ENCODE results near the gene LRIG2. TPM values are rescaled to one million over a fixed set of nuclear protein-coding genes. Genes with fewer than 3 reads are reported as not detected.
"Not testable (repeated sequence)": the region's sequence is repeated elsewhere in the genome, so short reads cannot be mapped to it uniquely, and the experiment has no call there.

LRIG2 gene, protein sequence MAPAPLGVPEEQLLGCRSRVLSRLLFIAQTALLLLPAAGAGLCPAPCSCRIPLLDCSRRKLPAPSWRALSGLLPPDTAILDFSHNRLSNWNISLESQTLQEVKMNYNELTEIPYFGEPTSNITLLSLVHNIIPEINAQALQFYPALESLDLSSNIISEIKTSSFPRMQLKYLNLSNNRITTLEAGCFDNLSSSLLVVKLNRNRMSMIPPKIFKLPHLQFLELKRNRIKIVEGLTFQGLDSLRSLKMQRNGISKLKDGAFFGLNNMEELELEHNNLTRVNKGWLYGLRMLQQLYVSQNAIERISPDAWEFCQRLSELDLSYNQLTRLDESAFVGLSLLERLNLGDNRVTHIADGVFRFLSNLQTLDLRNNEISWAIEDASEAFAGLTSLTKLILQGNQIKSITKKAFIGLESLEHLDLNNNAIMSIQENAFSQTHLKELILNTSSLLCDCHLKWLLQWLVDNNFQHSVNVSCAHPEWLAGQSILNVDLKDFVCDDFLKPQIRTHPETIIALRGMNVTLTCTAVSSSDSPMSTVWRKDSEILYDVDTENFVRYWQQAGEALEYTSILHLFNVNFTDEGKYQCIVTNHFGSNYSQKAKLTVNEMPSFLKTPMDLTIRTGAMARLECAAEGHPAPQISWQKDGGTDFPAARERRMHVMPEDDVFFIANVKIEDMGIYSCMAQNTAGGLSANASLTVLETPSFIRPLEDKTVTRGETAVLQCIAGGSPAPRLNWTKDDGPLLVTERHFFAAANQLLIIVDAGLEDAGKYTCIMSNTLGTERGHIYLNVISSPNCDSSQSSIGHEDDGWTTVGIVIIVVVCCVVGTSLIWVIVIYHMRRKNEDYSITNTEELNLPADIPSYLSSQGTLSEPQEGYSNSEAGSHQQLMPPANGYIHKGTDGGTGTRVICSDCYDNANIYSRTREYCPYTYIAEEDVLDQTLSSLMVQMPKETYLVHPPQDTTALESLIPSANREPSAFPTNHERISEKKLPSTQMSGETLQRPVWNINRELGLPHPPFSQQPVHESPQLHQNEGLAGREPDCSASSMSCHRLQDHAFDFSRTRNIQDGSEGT
- total RNA-seq (10 to 100 TPM; 12.5 to 33.6 TPM), polyA plus RNA-seq (1 to 10 TPM; 2.9 to 4.1 TPM)
- long read RNA-seq, donor 1, partial matches to known transcripts, result 12 of 12 reads
- long read RNA-seq, donor 1, other reads (novel, unspliced or antisense), result 0 of 12 reads
- long read RNA-seq, donor 2, result 0 reads
- long read RNA-seq, donor 3, partial matches to known transcripts, result 6 of 6 reads
- long read RNA-seq, donor 3, other reads (novel, unspliced or antisense), result 0 of 6 reads
- long read RNA-seq, donor 4, result 0 reads
- long read RNA-seq, donor 5, partial matches to known transcripts, result 21 of 21 reads
- long read RNA-seq, donor 5, other reads (novel, unspliced or antisense), result 0 of 21 reads

DNA sequence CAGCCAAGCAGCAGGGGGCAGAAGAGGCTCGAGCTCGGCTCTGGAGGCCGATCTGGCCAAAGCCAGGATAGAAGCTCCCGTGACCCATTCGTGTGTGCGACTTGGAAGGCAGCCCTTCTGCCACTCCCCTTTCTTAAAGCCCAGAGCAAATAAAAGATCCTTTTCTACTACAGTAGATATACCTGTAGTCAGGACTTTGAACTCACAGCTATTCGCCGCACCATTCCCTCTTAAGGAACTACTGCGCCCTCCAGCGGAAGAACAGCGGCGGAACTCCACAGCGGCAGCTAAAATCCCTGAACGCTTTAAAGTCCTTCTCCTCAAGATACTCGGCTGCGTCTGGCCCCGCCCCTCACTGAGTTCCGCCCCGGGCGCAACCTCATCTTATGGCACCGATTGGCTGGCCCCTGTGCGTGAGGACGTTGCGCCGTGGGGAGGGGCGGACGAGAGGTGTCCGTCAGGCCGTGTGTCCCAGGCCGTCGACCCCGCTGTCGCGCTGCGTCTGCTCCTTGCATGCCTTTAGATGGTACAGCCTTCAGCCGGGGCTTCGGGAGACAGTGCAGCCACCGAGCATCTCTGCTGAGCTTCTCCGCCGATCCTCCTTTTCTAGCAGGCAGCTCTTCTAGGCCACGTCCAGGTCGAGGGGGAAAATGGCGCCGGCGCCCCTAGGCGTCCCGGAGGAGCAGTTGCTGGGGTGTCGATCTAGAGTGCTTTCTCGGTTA lies at the start of gene LRIG2:
Gene LRIG2 (plus strand): TSS at position 442 of the 722 bp plus-strand sequence. CDS start 209 bp downstream, at position 651.
- peak; percentile 98 to 99 (median 99) for DNase-seq
- Histone ChIP-seq H3K36me3 (ENCODE audit: control insufficient read depth in 4 of 4, insufficient read depth in 4 of 4, low read length in 4 of 4) (no peaks in the 10 kb centered on the region), H3K27ac (ENCODE audit: low read depth in 1 of 2, low read length in 1 of 2) (peak within 1 kb of the TSS; percentile 90 to 93), H3K4me3 (peak within 1 kb of the TSS; percentile 64), H3K27me3 (ENCODE audit: control insufficient read depth in 3 of 3, insufficient read depth in 3 of 3, low read length in 2 of 3) (no peaks in the 10 kb centered on the region), H3K9me3 (ENCODE audit: control insufficient read depth in 4 of 4, insufficient read depth in 3 of 4, low read length in 3 of 4) (no peaks in the 10 kb centered on the region), H3K4me1 (ENCODE audit: control insufficient read depth in 5 of 5, insufficient read depth in 5 of 5, low read length in 5 of 5) (peaks cover 0 to 15% (median 0%) of the 10 kb centered on the region in 5 donors), H3K9ac (ENCODE audit: insufficient read depth in 1 of 2, low read length in 2 of 2) (peak within 1 kb of the TSS; percentile 70 to 94)
- peak; percentile 99 for ATAC-seq (ENCODE audit: insufficient read depth, low FRiP score)
- TF ChIP-seq, protein P1, sequence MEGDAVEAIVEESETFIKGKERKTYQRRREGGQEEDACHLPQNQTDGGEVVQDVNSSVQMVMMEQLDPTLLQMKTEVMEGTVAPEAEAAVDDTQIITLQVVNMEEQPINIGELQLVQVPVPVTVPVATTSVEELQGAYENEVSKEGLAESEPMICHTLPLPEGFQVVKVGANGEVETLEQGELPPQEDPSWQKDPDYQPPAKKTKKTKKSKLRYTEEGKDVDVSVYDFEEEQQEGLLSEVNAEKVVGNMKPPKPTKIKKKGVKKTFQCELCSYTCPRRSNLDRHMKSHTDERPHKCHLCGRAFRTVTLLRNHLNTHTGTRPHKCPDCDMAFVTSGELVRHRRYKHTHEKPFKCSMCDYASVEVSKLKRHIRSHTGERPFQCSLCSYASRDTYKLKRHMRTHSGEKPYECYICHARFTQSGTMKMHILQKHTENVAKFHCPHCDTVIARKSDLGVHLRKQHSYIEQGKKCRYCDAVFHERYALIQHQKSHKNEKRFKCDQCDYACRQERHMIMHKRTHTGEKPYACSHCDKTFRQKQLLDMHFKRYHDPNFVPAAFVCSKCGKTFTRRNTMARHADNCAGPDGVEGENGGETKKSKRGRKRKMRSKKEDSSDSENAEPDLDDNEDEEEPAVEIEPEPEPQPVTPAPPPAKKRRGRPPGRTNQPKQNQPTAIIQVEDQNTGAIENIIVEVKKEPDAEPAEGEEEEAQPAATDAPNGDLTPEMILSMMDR (IDR thresholded peaks at IDR 0.05; ENCODE audit: control extremely low read depth, extremely low read depth), result peak; percentile 87
- 0% methylated on average over 49 of the region's 49 CpGs for WGBS, 2 donors

DNA sequence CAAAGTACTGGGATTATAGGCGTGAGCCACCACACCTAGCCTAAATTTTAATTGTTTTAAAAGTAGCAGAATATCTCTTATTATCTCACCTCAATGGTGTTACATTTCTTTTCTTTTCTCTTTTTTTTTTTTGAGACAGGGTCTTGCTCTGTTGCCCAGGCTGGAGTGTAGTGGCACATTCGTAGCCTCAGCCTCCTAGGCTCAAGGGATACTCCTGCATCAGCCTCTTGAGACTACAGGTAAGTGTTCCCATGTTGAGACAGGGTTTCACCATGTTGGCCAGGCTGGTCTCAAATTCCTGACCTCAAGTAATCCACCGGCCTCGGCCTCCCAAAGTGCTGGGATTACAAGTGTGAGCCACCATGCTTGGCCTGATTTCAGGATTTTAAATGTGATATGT lies 49.7 kb upstream of the LRIG2 start:
- H3K27me3 ChIP-seq (ENCODE audit: control insufficient read depth in 3 of 3, insufficient read depth in 3 of 3, low read length in 2 of 3); H3K9me3 ChIP-seq (ENCODE audit: control insufficient read depth in 4 of 4, insufficient read depth in 3 of 4, low read length in 3 of 4); H3K4me3 ChIP-seq; H3K36me3 ChIP-seq (ENCODE audit: control insufficient read depth in 4 of 4, insufficient read depth in 4 of 4, low read length in 4 of 4); DNase-seq; H3K27ac ChIP-seq (ENCODE audit: low read depth in 1 of 2, low read length in 1 of 2); H3K9ac ChIP-seq (ENCODE audit: insufficient read depth in 1 of 2, low read length in 2 of 2); H3K4me1 ChIP-seq (ENCODE audit: control insufficient read depth in 5 of 5, insufficient read depth in 5 of 5, low read length in 5 of 5); ATAC-seq (ENCODE audit: insufficient read depth, low FRiP score): not testable (repeated sequence)
- WGBS, 2 donors, result 96 to 98% methylated on average over 4 of the region's 4 CpGs

DNA sequence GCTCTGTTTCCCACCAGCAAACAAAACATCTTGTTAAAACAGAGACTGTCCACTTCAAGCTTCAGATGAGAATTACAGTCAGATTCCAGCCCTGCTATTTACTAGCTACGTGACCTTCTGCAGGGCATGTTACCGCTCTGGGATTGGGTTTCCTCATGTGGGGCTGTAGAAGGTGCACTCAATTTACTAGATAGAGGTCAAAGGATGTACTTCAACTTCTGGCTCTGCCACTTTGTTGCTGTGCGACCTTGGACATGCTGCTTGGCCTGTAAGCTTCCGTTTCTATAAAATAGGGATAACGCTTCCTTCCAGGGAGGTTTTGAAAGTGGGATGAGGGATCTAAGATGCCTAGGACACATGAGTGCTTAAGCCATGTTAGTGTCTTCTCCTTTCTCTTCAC lies 46.0 kb upstream of the LRIG2 start:
- Histone ChIP-seq H3K4me1 (ENCODE audit: control insufficient read depth in 5 of 5, insufficient read depth in 5 of 5, low read length in 5 of 5) (peaks cover 0 to 7% (median 0%) of the 10 kb centered on the region in 5 donors), H3K4me3 (no peak overlapping the region), H3K27me3 (ENCODE audit: control insufficient read depth in 3 of 3, insufficient read depth in 3 of 3, low read length in 2 of 3) (no peaks in the 10 kb centered on the region), H3K9ac (ENCODE audit: insufficient read depth in 1 of 2, low read length in 2 of 2) (no peak overlapping the region), H3K36me3 (ENCODE audit: control insufficient read depth in 4 of 4, insufficient read depth in 4 of 4, low read length in 4 of 4) (no peaks in the 10 kb centered on the region), H3K27ac (ENCODE audit: low read depth in 1 of 2, low read length in 1 of 2) (peak overlapping the region in 1 of 2 donors; percentile 48), H3K9me3 (ENCODE audit: control insufficient read depth in 4 of 4, insufficient read depth in 3 of 4, low read length in 3 of 4) (no peaks in the 10 kb centered on the region)
- 83 to 86% methylated on average over 5 of the region's 5 CpGs for WGBS, 2 donors
- no peak for DNase-seq
- TF ChIP-seq, protein P1 (IDR thresholded peaks at IDR 0.05; ENCODE audit: control extremely low read depth, extremely low read depth), result no peak
- no peak for ATAC-seq (ENCODE audit: insufficient read depth, low FRiP score)
